Progenitor cell of endocrine pancreas (in vitro differentiated cells): ENCODE measurements around the gene HMCES. TPM values are rescaled to one million over a fixed set of nuclear protein-coding genes. Genes with fewer than 3 reads are reported as not detected.

Experiments used
- DNase-seq: peaks from one replicate; pipeline ENCODE4 v3.0.0; 2021; ENCODE audit warnings: low spot score; ENCODE audit not compliant: unreplicated experiment
- H3K27ac Mint-ChIP-seq: 2 replicates; pipeline ENCODE4 v1.8.0; 2021; ENCODE audit warnings: mild to moderate bottlenecking, moderate library complexity, mixed read lengths
- H3K27me3 Mint-ChIP-seq: 2 replicates; pipeline ENCODE4 v1.8.0; 2021; ENCODE audit warnings: mixed read lengths
- H3K36me3 Mint-ChIP-seq: 2 replicates; pipeline ENCODE4 v1.8.0; 2022; ENCODE audit warnings: mixed read lengths; ENCODE audit not compliant: insufficient read depth
- H3K4me1 Mint-ChIP-seq: 2 replicates; pipeline ENCODE4 v1.8.0; 2021; ENCODE audit warnings: low read depth, mixed read lengths
- H3K4me3 Mint-ChIP-seq: 2 replicates; pipeline ENCODE4 v1.8.0; 2021; ENCODE audit warnings: low read depth, mild to moderate bottlenecking, moderate library complexity, mixed read lengths
- H3K9me3 Mint-ChIP-seq: 2 replicates; pipeline ENCODE4 v1.8.0; 2021; ENCODE audit warnings: low read depth, mixed read lengths
- total RNA-seq: library from RNA; stranded (reverse); gene quantifications from 2 replicates; pipeline ENCODE4 v1.2.1, GENCODE V29; 2021
- TF ChIP-seq, protein P1 (sequence below): fragments of 200-600 bp; sonication (generic); IDR thresholded peaks from one replicate; pipeline ENCODE4 v1.5.0; 2021; ENCODE audit warnings: antibody characterized with exemption, mild to moderate bottlenecking; ENCODE audit not compliant: unreplicated experiment

HMCES gene
- total RNA-seq, 1 donor from 2014 or later: 35.3 TPM

DNA sequence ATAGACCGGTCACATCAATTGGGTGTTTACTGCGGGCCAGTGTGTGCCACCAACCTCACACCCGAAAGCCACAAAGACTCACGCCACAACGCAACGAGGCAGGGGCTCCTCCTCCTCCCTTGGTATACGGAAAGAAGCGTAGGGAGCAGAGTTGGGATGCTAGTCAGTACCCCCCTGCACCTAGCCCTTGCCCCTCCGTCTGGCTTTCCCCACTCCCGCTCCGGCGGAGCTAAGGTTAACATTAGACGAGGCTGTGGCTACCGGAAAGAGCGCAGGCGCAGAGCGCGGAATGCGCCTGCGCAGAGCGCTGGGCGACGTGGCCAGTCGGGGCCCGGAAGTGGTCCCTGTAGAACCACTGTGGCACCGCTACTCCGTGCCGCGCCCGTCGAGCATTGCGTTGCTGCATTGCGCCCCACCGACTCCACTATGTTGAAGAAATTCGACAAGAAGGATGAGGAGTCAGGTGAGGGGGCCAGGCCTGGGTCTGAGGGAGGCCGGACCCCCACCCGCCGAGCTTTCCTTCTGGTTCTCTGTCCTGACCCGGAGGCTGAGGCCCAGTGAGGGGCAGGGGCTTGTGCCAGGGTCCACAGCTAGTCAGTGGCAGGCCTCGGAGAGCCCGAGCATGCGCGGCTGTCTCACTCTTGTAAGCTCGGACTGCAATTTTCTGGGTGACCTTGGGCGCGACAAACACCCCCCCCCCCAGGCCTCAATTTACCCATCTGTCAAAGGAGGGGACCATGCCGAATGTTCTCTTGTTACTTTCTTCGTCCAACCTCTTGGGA lies 29.2 kb upstream of the HMCES start, which contains the start of gene COPG1:
COPG1 (plus strand) TSS at position 323 of the 782 bp plus-strand sequence; CDS start at position 427, 104 bp downstream.
- Mint-ChIP-seq H3K36me3 (peaks cover 11% of the 10 kb centered on the region), H3K4me3 (peak within 1 kb of the TSS; percentile 97), H3K27ac (peak within 1 kb of the TSS; percentile 97), H3K27me3 (no peaks in the 10 kb centered on the region), H3K9me3 (no peaks in the 10 kb centered on the region), H3K4me1 (peaks cover 15% of the 10 kb centered on the region)
- DNase-seq: peak; percentile 75
- TF ChIP-seq, protein P1, sequence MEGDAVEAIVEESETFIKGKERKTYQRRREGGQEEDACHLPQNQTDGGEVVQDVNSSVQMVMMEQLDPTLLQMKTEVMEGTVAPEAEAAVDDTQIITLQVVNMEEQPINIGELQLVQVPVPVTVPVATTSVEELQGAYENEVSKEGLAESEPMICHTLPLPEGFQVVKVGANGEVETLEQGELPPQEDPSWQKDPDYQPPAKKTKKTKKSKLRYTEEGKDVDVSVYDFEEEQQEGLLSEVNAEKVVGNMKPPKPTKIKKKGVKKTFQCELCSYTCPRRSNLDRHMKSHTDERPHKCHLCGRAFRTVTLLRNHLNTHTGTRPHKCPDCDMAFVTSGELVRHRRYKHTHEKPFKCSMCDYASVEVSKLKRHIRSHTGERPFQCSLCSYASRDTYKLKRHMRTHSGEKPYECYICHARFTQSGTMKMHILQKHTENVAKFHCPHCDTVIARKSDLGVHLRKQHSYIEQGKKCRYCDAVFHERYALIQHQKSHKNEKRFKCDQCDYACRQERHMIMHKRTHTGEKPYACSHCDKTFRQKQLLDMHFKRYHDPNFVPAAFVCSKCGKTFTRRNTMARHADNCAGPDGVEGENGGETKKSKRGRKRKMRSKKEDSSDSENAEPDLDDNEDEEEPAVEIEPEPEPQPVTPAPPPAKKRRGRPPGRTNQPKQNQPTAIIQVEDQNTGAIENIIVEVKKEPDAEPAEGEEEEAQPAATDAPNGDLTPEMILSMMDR: no peak

DNA sequence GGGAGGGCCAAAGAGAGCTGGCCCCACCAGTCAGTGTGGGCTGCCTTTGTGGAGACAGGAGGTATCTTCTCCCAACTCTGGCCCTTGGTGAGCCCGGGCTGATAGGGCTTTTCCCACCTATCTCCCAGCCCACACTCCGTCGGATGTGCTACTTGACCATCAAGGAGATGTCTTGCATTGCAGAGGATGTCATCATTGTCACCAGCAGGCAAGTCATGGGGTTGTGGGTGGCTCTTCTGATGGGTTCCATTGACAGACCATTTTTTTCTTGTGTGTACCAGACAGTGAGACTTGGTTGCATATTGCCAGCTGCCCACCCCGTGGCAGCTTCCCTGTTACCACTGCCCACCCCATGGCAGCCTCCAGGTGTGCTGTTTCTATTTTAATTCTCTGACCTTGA lies 25.9 kb upstream of the HMCES start:
- Mint-ChIP-seq H3K27me3 (no peaks in the 10 kb centered on the region), H3K4me1 (peaks cover 15% of the 10 kb centered on the region), H3K27ac (no peak overlapping the region), H3K9me3 (no peaks in the 10 kb centered on the region), H3K4me3 (no peak overlapping the region), H3K36me3 (peaks cover 22% of the 10 kb centered on the region)
- TF ChIP-seq, protein P1: no peak
- no peak for DNase-seq

DNA sequence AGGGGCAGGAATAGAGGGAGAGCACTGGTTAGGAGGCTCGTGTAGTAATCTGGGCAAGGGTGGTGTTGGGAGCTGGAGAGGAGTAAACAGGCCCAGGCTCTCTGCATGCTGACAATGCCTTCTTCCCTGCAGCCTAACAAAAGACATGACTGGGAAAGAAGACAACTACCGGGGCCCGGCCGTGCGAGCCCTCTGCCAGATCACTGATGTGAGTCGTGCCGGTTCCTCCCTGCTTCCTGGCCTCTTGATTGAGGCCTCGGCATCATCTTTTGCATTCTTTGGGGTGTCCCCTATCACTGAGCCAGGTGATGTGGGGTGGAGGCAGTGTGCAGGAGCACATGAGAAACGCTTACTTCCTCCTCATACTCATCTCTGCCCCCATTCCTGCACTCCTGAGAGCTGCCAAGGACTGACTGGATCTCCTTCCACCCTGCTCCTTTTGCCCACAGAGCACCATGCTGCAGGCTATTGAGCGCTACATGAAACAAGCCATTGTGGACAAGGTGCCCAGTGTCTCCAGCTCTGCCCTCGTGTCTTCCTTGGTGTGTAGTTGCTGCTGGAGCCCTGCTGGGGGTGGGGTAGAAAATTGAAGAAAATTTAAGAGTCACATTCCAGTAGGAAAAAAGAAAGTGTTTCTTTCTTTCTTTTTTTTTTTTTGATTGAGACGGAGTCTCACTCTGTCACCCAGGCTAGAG lies 24.0 kb upstream of the HMCES start:
- Mint-ChIP-seq H3K4me3 (no peak overlapping the region), H3K4me1 (peaks cover 8% of the 10 kb centered on the region), H3K27me3 (no peaks in the 10 kb centered on the region), H3K9me3 (no peaks in the 10 kb centered on the region), H3K36me3 (peaks cover 30% of the 10 kb centered on the region), H3K27ac (no peak overlapping the region)
- TF ChIP-seq, protein P1: no peak
- DNase-seq: no peak

DNA sequence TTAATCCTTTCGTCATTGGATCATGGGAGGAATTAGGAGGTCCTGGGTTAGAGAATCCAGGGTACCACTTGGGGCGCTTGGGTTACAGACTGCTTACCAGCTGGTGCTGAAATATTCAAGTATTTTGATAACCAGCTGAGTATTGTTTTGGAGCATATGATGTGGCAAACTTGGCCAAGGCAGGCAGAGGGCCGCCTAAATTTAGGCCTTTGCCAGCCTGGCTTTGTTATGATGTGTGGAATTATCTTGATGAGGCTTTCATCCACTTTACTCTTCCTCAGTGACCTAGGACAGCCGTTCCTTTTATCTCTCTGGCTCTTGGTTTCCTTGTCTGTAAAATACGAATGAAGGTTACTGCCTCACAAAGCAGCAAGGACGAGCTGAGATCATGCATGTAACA lies 22.4 kb upstream of the HMCES start:
- H3K27me3 Mint-ChIP-seq: no peaks in the 10 kb centered on the region
- TF ChIP-seq, protein P1: no peak
- H3K4me3 Mint-ChIP-seq: no peak overlapping the region
- no peaks in the 10 kb centered on the region for H3K9me3 Mint-ChIP-seq
- H3K36me3 Mint-ChIP-seq: peaks cover 32% of the 10 kb centered on the region
- H3K27ac Mint-ChIP-seq: no peak overlapping the region
- H3K4me1 Mint-ChIP-seq: no peaks in the 10 kb centered on the region
- no peak for DNase-seq

DNA sequence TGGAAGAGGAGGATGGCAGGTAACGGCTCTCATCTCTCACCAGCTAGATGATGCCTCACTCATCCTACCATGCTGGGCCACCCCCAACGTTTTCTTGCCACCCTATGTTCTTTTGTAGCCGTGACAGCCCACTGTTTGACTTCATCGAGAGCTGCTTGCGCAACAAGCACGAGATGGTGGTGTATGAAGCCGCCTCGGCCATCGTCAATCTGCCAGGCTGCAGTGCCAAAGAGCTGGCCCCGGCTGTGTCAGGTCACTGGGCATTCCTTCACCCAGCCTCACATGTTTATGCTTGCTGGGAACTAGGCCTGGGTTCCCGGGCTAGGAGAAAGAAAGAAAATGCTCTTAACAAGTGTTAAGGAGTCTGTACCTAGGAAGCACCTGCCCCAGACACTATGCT lies 21.1 kb upstream of the HMCES start:
- no peaks in the 10 kb centered on the region for H3K4me1 Mint-ChIP-seq
- peaks cover 34% of the 10 kb centered on the region for H3K36me3 Mint-ChIP-seq
- TF ChIP-seq, protein P1: no peak
- H3K9me3 Mint-ChIP-seq: no peaks in the 10 kb centered on the region
- DNase-seq: no peak
- H3K4me3 Mint-ChIP-seq: no peak overlapping the region
- no peaks in the 10 kb centered on the region for H3K27me3 Mint-ChIP-seq
- H3K27ac Mint-ChIP-seq: no peak overlapping the region
